ENCODE measurements around the gene SMCHD1.
A peak's percentile ranks its signal among the peaks of the same experiment; 100 is the strongest.

Gene SMCHD1

DNA sequence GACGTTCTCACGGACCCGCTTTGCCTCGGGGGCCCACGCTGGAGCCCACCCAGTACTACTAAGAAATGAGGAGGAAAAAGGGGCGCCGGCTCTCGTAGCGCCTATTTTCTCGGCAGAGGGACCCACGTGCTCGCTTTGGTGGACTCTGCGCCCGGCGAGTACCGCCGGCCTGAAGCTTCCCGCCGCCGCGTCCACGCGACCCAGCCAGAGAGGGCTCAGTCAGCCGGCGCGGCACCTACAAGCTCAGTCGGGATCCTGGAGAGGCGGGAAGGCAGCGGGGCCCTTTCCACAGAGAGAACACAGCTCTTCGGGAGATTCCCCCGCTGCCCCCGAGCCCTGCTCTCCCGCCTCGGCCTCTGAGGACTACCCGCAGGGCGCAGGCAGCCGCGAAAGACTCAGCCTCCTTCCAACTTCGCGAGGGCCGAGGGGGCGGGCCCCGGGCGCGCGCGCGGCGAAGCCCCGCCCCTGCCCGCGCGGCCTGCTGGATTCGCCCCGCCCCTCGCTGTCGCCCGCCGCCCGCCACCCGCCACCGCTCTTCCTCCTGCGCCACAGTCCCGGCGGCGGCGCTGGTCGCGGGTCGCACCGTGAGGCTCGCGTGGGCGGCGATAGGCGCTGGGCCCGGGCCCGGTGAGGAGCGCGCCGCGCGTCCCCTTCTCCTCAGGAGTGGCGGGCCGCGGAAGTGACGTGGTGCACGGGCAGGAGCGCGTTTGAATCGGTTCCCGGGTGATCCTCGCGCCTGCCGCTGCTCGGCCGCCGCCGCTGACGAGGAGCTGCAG is at the start of gene SMCHD1:
Gene SMCHD1, plus strand, starts transcription at position 549 of the 776 bp plus-strand sequence. CDS start 350 bp downstream, outside the sequence.
- peak; percentile 74 for DNase-seq

DNA sequence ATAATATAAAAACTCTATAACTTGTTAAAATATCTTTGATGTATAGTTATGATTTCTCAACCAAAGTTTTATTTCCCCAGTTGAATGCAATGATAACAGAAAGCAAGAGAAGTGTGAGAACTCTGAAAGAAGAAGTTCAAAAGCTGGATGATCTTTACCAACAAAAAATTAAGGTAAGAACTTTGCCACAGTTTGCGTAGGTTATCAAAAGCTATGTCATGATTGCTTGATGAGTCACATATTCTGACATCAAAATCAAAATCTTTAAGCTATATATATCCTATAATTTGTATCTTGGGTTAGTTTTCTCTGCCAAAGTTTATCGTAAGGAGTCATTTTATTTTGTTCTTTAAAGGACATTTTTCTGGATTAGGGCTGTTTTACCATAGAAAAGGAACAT is 49.2 kb upstream of the SMCHD1 start:
- no peak for DNase-seq

DNA sequence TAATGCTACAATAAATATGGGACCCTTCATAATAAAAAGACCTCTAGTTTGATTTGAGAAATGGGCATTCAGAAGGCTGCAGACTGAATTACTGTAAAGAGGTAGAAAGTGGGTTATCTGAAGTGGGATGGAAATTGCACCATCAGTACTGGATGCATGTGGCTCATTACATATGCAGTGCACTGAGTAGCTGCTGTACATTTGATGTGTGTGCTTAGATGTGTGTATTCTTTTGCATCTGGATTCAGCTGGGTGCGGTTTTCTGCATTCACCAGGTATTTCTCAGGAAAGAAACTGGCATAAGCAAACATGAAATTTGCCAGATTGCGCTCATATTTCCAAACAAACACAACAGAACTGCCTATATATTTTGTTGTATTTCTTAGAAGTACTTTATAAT is 45.9 kb upstream of the SMCHD1 start:
- no peak for DNase-seq

DNA sequence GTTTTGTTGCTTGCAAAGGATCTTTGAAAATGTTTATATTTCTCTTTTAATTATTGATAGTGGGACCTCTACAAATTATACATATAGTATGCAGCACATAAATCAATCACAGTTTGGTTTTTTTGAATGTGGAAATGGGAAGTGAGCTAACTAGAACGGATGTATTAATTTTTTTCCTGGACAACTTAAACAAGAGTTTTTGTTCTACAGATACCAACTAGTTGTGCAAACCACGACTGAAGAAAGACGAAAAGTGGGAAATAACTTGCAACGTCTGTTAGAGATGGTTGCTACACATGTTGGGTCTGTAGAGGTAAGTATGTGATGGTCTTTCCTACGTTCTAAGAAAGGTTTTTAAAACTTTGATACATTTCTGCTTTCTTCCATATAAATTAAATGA is 45.0 kb upstream of the SMCHD1 start:
- DNase-seq = no peak

DNA sequence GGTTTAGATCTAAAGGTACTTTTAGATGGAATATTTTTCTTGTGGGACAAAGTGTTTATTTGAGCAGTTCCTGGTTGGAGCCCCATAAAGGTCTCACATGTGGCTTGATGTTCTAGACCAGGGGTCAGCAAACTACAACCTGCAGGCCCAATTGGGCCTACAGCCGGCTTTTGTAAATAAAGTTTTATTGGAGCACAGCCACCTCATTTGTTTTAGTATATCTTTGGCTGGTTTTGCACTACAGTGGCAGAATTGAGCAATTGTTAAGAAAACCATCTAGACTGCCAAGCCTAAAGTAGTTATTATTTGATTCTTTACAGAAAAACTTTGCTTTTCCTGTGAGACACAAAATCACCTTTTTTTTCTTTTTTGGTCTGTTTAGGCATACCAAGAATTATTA is 42.5 kb upstream of the SMCHD1 start:
- DNase-seq = no peak

DNA sequence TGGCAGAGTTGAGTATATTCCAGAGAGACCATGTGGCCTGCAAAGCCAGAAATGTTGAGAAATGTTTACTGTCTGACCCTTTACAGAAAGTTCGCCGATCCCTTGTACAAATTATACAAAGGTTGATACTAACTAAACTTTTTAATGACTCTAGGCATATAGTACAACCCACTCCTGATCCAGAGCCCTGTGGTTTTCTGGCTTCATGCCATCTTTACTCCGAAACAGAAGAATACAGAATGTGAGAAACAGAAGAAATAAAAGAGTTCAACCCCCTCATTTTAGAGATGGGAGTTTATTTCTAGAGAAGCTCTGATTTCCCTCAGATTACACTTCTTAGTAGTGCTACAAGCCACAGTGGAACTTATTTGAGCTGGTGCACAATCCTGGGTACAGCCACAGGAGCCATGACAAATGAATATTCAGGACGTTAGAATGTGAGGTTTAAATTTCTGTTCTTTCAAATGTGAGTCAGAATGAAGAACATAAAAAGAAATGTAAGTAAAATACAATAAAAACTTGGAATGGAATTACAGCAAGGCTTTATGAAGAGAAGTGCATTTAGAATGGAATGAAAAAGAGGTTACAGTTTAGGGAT is 38.0 kb upstream of the SMCHD1 start:
- no peak for DNase-seq

DNA sequence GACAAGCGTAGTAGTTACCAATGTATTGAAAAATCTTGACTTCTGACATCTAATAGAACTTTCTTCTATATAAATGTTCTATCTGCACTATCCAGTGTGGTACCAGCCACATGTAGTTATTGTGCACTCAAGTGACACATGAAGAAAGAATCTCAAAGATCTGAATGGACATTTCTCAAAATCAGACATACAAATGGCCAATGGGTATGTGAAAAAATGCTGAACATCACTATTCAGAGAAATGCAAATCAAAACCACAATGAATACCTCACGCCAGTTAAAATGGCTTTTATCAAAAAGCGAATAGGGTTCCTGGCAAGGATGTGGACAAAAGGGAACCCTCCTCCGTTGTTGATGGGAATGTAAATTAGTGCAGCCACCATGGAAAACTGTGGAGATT is 37.5 kb upstream of the SMCHD1 start:
- DNase-seq = no peak

DNA sequence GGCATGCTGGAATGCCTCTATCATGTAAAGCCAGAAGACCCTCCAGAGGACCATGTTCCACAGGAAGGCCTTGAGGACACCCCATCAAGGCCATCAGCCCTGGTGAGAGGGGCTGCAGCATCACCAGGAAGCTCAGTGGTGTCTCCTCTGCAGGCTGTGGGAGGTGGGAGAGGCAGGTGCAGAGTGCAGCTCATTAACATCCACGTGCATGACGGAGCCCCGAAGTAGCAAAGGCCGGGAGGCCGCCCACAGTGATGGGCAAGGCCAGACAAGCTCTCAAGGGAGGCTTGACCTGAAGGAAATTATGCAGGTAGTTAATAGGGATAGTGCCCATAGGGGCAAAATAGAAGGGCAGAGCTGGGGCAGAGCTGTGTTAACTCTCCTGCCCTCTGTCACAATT is 30.3 kb upstream of the SMCHD1 start:
- no peak for DNase-seq

DNA sequence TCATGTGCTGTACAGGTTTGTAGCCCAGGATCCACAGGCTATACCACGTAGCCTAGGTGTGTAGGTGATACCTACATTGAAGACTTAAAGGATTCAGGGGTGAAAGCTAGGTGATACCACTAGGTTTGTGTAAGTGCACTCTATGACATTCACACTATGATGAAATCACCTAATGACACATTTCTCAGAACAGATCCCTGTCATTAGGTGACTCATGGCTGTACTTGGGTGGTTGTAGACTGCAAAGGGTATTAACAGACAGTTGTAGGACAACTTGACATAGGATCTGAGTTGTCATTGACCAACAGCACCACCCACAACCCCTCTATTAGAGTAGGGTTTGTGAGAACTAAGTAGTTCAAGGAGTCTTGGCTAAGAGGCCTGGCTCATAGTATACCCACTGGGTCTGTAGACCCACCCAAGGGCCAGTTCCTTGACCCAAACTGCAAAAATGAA is 27.7 kb upstream of the SMCHD1 start:
- DNase-seq = no peak

DNA sequence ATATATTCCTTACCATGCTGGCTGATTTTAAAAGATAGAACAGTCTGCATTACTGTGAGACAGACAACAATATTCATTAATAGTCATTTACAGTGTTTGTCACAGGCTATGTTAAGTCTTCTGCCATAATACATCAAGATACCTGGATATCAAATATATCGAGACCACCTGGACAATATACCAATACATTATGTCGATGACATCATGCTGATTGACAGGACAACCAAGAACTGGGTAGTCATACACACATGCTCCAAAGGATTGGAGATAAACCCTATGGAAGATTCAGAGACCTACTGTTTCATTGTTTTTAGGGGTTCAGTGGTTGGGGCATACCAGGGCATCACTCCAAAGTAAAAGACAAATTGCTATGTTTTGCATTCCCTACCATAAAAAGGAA is 26.5 kb upstream of the SMCHD1 start:
- no peak for DNase-seq

DNA sequence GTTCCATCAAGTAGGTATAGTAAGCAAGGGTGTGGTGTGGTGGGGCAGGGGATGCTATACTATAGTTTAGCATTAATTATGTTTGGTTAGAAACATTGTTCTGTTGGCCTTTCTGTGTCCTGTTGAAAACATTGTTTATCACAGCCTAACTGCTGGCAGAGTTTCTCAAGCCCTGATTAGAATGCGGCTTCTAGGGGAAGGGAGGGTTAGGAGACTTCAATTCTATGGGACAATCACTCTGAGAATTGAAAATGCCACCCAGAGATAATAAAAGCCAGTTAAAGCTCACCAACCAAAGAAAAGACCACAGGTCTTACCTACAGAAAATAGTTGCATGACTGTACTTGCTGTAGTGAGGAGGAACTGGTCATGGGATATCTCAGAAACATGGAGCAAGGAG is 19.9 kb upstream of the SMCHD1 start:
- DNase-seq = no peak

DNA sequence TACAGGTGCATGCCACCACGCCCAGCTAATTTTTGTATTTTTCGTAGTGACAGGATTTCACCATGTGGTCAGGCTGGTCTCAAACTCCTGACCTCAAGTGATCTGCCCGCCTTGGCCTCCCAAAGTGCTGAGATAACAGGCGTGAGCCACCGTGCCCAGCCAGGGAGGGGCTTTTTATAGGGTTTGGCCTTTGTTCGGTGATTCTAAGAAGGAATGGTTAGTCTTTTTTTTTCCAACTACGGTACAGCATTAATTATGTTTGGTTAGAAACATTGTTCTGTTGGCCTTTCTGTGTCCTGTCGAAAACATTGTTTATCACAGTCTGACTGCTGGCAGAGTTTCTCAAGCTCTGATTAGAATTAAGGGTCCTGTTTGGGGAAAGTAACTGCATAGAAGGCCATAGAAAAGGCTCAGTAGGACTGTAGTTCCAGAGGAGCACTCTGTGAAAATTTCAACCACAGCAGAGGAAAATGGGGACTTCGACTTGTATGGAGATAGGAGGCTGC is 19.3 kb upstream of the SMCHD1 start:
- no peak for DNase-seq

DNA sequence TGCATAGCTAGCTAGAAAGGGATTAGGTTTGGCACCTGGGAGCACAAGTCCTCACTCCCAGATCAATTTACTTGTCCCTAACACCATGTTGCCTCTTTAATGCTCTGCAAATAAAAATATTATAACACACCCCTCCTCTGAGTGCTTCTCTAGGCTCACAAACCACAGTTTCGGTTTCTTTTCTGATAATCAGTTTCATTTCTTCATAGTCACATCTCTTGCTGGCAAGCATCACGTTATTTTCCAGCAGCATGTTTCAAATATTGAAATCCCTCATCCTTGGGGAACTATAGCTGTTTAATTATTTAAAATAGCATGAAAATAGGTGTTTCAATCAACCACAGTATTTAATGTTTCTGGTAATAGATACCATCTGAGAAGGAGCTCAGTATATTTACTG is 13.9 kb upstream of the SMCHD1 start:
- DNase-seq = no peak

DNA sequence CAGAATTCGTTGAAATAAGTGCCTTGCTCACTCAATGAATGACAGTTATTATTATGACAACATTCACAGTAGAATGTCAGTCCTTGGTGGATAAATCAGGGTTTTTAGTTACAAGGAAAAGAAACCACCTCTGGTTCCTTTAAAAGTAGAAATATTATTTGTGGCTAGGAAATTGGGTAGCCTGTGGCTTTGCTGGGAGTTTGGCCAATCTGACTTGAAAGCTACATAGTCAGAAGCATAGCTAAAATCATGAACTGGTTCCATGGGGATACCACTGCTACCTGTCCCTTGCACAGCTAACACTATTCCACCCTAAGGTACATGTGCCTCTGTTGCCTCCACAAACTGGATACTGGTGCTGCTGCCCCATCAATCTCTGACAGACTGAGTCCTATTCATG is 12.8 kb upstream of the SMCHD1 start:
- DNase-seq = no peak

DNA sequence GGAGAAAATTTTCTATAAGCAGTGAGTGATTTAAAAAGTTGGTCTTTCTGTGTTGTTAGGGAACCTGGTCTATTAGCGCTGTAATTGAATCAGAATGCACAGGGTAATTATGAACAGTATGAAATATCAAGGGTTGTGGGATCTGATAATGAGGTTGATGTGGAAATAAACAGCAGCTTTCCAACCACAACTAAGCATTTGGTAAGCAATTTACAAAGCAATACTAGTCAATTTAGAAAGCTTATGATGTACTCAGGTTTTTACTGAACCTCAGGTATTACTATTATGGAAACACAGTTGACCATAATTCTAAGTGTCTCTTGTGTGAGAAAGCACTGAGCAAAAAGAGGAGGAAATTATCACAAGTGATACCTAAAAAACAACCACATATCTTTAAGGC is 11.0 kb upstream of the SMCHD1 start:
- no peak for DNase-seq

DNA sequence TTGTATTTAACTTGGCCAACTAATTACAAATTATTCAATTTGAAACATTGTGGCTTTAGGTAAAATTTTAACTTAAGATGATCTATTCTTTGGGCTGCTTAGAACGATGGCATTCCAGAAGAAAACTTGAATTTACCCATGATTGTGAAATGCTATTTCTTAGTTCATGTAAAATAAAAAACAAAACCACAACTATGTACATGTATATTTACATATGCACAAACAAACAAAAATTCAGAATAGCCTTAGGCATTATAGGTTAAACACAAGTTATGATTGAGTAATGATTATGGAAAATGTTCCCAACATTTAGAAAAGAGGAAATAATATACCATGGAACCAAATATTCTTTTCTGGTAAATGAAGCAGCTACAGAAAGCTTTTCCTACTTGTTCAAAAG is 3.5 kb upstream of the SMCHD1 start:
- no peak for DNase-seq

DNA sequence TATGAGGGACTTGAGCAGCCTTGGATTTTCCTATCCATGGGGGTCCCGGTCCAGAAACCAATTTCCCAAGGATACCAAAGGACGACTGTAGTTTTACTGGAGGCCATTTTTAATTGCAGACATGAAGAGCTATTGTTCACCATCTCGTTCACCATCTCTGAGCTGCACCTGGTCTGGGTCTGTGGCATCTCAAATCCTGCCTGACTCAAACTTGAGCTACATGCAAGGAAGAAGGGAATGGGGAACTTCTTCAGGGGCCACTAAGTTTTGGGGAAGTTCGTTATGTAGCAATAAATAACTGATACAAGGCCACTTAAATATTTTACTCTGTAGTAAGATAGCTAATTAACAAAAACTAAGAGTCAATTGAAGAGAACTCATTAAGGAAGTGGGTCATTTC is 2.1 kb upstream of the SMCHD1 start:
- DNase-seq = no peak

DNA sequence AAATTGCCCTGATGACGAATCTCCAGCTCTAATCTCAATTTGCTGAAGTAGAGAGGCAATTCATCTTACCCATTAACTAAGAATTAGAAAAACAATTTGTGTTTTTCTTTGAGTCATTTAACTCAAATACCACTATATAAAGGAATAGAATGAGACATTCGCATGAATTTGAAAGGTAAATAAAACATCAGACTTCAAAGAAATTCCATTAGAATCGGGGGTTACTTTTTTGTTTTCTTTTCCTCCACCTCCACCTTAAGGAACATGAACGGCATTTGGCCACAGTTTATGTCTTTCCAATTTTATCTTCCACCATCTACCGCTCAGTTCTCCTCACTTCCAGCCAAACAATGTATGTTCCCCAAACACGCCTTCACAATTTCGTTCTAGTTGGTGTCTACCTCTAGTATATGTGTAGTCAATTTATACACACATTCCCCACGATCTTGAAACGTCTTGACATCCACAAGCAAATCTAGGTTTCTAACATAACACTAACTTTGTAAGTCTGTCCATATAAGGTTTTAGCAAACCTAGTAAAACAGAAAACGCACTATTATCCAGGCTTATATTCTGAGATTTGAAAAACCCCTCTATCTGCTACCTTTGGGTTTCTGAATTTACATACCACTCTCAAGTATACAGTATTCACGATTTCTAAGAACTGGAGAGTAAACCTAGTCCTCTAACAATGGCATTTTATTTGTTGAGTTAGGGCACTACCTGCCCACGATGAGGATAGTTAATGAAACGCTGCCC is 1.2 kb upstream of the SMCHD1 start:
- no peak for DNase-seq

DNA sequence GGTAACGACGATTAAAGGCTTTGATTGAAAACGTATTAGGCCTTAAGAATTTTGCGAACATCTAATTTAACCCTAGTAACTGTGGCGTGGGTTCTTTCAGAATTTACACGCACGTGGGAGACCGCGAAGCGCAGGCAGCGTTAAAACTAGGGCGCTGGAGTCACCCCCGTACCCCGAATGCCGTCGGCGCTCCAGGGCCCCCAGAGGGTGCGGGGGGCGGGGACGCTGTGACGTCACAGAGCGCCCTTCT is 673 bp upstream of the SMCHD1 start:
- DNase-seq = peak; percentile 30

DNA sequence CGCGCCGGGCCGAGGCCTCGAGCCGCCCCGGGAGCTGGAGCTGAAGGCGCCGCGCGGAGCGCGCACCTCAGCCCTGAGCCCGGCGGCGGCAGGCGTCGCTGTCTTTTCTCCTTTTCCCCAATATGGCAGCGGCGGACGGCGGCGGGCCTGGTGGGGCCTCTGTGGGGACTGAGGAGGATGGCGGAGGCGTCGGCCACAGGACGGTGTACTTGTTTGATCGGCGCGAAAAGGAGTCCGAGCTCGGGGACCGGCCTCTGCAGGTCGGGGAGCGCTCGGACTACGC is 369 bp downstream of the SMCHD1 start:
- DNase-seq = no peak

DNA sequence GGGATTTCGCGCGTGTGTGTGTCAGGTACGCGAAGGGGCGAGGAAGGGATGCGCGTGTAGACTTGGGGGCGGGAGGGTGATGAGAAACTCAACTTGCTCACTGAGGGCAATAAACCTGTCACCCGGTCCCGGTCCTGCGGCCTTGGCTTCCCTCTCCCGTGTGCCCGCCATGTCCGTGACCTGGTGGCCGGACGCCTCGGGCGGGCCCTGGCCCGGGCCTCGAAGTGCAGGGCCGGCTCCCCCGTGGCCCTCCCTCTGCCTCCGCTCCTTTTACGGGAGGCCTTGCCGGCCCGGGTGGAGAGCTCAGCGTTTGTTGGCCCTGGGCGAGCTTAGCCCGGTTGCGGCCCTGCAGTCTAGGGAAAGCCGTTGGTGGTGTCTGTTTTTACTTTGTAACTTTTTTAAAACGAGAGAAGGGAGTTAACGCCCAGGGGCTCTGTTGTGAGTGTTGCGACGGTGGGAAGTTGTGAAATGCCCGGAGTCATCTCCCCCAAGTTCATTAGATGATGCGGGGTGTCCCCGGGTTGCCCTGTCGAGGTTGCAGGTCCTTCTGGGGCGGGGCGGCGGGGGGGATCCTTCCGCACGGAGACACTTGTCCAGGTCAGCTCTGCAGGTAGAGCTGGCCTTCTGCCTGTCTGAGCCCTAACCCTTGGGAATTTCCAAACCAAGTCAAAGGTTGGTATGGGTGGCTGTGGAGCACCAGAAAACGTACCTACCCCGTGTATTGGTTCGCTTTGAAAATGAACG is 883 bp downstream of the SMCHD1 start:
- no peak for DNase-seq

DNA sequence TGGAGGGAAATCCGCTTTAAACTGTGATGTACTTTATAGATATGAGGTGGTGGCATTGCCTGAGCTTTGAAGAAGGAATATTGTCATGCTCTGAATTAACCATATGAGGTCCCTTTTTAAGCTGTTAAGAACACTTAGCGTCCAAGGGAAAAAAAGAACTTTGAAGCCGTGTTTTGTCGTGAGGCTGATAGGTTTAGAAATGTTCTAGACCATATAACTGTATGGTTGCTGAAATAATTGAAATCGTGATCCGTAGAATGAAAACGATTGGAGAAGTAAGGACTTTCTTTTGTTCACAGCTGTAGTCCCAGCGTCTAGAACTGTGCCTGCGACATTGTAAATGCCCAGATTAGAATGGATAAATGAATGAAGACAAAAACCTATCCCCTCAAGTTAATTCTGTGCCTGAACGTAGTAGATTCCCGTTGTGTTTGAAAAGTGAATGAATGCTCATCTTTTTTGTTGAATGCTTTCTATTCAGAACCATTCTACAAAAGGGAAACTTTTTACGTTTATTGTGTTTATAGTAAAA is 1.5 kb downstream of the SMCHD1 start:
- DNase-seq = no peak

DNA sequence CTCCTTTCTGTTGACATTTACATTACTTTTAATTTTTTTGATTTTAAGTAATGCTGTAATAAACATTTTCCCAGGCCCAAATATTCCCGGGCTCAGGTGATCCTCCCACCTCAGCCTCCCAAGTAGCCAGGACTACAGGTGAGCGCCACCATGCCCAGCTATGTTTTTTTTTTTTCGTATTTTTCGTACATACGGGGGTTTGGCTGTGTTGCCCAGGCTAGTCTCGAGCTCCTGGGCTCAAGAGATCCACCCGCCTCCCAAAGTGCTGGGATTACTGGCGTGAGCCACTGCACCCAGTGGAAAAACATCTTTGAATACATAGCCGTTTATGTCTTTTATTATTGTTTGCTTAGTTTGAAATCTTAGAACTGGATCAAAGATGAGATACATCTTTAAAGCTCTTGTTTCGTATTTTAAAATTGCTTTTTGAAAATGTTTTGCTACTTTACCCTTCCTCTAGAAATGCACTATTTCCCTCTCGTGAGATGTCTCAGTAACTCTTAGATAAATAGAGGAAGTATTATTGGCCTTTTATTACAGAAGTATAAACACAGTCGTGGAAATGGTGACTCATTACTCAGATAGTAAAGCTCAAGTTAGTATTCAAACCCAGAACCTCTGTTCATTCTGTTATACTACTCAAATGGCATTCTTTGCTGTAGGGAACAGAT is 2.4 kb downstream of the SMCHD1 start:
- DNase-seq = no peak

All from NCI-H1417 treated with DMSO at 0.1 percent for 48 hours (cell line).